Measurements from ENCODE around the gene CAMTA1.

The CAMTA1 gene

DNA sequence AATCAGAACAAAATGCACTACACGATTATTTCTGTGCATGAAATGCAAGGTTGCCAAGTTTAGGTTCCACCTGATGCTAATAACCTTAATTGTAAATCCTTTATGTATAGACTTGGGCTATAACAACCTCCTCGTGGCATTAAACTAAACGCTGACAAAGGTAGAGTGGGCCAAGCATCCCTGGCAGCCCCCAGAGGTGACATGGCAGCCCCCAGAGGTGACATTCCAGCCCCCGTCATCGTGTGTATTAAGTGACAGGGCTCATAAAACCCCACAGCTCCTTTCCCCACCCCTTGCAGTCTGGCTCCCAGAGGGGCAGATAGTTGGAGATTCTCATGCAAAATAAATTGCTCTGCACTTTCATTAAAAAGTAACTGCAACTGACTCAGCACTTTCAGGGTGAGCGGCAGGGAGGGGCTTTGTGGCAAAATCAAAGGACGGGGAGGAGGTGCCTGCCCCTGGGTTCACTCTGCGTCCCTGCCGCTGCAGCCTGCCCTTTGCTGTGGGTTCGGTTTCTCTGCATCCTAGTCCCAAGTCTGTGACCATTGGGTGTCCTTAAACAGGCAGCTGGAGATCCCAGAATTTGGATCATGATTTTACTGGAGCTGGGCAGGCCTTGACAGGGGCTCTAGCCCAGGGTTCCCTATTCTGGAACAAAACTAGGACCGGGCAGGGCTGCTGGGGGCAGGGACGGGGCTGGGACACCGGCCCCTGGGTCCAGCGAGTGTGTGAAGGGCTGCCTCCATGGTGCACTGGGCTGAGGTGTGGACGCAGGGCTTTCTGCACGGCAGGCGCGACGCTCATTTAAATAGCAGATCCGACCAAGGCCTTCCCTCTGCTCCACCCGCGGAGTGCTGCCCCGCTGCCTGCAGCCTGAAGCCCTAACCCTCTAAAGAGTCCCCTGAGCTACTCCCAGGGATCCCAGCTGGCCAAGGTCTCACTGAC lies 751.0 kb downstream of the CAMTA1 start:
- DNase-seq, result no peak

- DNase-seq, result no peak
These were observed 751.8 kb downstream of the CAMTA1 start for GRCh38 chr1:7536891-7537591.

DNA sequence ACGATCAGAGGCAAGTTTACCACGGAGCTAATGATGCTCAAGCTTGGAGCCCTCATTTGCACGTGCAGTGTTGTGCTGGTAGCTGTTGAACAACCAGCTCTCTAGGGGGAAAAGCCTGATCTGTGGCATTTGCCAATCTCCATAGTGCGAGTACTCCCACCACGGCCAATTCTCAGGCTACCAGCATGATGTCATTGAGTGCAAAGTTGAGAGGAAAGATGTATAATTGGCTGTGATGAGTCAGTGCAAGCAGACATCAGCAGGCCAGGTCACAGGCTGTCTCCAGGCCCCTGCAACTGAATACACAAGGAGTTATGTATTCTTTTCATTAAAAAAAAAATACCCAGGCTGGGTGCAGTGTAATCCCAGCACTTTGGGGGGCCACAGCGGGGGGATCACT lies 752.8 kb downstream of the CAMTA1 start:
- DNase-seq, result no peak

DNA sequence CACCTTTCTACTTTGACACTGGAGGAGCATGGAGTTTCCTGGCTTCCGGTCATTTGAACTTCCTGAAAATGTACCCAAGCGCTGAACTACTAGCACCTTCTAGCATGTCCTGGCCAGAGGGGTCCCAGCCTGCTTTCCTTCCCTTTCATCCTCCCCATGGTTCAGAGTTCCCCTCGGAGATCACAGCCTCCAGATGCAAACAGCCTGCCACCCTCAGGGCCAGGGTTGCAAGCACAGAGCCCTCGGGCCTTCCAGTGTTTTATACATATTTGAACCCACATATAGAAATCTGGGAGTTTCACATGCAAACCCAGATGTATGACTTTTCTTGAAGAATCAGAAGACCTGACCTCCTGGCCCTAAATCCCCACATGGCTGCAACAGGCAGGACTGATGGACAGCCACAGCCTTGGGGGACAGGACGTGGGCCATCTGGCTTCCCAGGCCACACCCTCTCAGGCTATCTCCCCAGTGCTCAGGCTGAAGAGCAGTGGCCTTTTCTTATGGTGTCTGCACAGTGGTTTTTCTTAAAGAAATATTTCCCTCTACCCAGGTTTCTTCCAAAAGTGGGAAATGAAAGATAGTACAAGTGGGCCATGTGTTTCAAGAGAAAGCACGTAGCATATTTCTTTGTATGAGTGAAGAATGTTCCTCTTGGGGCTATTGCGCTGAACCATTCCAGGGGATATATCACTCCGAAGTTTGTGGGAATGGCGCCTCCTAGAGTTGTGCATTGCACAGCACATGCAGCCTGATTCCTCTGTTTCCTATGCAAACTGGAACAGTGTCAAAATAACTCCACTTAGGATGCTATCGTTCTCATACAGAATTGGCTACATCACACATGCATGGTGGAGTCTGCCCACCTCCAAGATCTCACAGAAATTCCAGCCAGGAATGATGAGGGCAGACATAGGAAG lies 753.9 kb downstream of the CAMTA1 start:
- no peak for DNase-seq

- no peak for DNase-seq
These were observed 754.5 kb downstream of the CAMTA1 start for GRCh38 chr1:7539769-7540175.

DNA sequence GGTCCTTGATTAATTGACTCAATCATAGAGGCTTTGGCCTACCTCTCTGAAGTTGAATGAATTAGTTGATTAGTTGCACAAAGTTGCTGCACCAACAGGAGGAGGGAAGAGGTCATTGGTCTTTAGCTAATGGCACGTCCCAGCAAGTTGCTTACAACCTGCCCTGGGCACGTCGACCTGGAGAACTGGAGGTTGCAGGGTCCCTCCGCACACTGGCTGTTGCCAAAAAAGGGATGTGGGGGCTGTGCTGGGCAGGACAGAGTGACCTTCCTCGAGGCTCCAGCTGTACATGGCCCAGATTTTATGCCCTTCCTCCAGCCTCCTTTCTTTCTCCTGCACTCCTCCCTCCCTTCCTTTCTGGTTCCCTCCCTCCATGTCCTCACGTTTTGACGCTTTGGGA lies 755.6 kb downstream of the CAMTA1 start:
- DNase-seq, result no peak

DNA sequence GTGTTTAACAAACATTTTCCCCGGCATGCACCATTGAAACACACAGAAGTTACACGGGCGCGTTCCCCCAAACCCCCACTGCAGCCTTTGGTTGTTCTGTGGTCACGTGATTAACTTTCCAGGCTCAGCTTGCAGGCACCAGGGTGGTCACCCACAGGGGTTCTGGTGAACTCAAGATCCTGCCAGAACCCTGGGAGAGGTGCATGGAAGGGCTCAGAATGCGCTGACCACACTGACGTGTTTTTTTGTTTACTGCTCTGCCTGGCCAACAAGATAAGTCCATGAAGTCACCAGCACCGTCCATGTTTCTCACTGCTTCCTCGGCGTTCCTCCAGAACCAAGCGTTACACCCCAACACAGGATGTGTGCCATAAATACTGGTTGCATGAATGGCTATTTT lies 756.4 kb downstream of the CAMTA1 start:
- no peak for DNase-seq

DNA sequence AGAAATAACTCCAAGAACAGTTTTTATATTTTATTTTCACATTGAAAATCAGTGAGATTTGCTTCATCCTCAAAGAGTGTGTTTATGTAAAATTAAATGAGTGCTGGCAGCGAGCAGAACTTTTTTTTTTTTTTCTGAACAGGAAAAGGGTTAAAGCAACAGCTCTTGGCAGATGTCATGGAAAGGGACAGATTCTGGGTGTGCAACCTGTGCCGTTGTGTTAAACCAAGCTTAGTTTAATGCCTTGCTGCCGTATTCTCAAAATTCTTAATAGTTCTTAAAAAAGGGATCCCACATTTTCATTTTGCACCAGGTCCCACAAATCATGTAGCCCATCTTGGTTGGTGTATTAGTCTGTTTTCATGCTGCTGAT lies 758.5 kb downstream of the CAMTA1 start:
- DNase-seq, result no peak

- DNase-seq, result no peak
These were observed 764.3 kb downstream of the CAMTA1 start for GRCh38 chr1:7549277-7550161.

GRCh38 chr1:7550261-7550865 lies 765.1 kb downstream of the CAMTA1 start:
- DNase-seq, result no peak

- DNase-seq, result no peak
These were observed 765.7 kb downstream of the CAMTA1 start for GRCh38 chr1:7550981-7551380.

- DNase-seq, result no peak
These were observed 766.2 kb downstream of the CAMTA1 start for GRCh38 chr1:7551442-7551841.

GRCh38 chr1:7552402-7552801 lies 767.1 kb downstream of the CAMTA1 start:
- no peak for DNase-seq

- DNase-seq, result no peak
These were observed 767.9 kb downstream of the CAMTA1 start for GRCh38 chr1:7553042-7553690.

DNA sequence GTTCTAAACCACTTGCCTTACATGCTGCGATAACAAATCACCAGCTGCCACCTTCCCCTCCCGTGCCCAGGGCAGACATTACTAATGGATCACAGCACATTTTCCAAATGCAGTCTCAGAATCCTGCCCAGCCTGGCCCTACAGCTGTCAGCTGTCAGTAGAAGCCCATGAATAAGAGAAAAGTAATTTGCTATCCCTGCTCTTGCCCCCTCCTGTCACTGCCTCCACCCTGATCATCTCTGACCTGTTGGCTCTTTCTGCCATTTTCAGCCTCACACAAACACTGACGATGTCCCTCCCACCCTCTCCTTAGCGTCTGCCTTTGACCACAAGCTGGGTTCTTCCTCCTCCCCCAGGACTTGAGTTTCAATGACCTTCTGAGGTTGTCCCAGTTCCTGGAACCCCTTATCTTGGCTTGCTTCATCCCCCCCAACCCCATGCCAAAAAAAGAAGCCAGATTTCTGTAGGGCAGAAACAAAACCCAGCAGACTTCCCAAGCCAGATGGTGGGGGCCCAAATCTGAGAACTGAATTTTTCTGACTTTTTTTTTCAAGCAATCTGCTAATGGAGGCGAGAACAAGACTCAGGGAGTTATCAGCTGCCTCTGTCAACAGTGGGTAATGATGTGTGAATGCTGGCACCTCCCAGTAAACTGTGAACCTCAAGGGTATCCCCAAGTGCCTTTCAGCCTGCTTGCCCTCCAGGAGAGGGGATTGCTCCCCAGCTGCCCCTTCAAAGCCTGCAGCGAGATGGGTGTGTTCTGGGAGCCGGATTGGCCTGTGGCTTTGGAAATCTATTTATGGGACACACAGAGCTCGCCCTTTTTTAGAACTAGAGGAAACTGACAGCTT lies 769.4 kb downstream of the CAMTA1 start:
- no peak for DNase-seq

DNA sequence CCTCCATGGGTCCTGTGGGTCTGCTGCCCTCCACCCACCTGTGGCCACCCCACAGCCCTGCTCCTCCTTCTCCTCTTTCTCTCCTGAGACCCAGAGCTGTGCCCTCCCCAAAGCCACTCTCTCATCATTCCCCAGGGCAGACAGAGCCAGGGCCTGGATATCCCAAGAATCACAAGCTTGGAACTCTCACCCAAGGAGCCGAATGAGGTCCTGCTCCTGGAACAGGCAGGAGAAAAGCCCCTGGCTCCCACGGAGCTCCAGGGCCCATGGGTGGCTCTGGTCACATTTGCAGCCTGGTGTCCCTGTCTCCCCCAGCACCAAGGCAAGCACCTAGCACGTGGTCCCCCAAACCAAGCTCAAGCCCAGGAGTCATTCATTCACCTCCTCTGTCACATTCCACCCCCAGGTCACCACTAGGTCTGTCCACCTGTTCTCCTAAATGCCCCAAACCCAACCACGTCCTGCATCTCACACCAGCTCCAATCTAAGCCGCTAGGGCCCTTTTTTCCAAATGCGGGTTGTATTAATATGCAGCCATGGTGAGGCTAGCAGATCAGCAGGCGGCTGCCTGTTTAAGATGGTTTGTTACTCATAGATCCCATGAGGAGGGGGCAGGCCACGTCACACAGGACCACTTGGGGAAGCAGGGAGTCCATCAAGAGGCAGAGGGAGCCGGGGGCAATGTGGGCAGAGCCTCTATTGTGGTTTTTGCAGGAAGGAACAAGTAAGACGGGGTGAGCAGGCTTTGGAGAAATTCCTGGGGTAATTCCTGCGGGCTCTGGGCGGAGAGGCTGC lies 770.3 kb downstream of the CAMTA1 start:
- DNase-seq, result no peak

- no peak for DNase-seq
These were observed 772.1 kb downstream of the CAMTA1 start for GRCh38 chr1:7557301-7557891.

DNA sequence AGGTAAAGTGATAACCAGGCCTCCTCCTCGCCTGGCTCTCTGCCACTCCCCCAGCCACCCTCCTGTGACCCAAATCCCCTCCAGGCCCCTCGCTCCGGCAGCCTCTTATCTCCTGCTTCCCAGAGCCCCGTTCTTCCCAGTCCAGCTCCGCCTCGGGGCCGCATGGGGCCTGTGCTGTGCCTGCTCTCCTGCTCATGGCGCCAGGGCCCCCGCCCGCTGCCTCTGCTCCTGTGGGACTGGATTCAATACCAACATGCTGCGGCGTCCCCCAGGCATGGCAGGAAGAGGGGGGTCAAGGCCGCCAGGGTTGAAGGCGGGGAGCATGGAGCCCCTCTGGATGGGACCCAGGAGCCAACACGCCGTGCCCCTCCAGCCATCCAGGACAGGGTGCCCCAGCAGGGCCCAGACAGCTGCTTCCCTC lies 772.8 kb downstream of the CAMTA1 start:
- DNase-seq, result no peak

DNA sequence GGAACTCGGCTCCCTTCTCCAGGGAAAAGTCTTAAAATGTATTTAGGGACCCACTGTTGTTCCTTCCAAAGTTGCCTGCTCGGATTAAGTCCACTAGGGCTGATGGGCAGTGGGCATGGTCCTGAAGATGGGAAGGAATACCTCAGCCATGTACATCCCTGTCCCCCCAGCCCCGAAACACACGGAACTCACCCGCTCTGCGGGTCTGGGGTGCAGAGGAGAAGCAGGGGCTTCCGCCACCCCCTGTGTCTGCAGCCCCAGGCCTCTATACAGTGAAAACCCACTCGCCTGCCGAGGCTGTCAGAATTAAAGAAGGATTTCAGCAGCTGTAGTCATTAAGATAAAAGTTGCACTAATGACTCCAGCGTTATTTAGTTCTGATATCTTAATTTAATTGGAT lies 773.2 kb downstream of the CAMTA1 start:
- DNase-seq, result no peak

All from activated gamma-delta T cell (primary cell).